Ascending aorta (tissue), 2 donors: Measurements from ENCODE around the gene EFCAB12. TPM values are rescaled to one million over a fixed set of nuclear protein-coding genes. Genes with fewer than 3 reads are reported as not detected.
"Not testable (repeated sequence)": the region's sequence is repeated elsewhere in the genome, so short reads cannot be mapped to it uniquely, and the experiment has no call there.

Experiments
- DNase-seq, 2 donors: peaks; one replicate each; pipeline ENCODE4 v3.0.0-alpha.2; 2019; ENCODE audit warnings: low spot score in 2 of 2
- H3K27ac ChIP-seq, 2 donors: fragments of 200-600 bp; sonication (generic); one replicate each; pipeline ENCODE4 v1.5.1; 2016 to 2017; ENCODE audit warnings: mild to moderate bottlenecking in 1 of 2
- H3K27me3 ChIP-seq: fragments of 200-600 bp; sonication (generic); one replicate; pipeline ENCODE4 v1.5.1; 2017
- H3K36me3 ChIP-seq, 2 donors: fragments of 200-600 bp; sonication (generic); one replicate each; pipeline ENCODE4 v1.5.1; 2016
- H3K4me1 ChIP-seq, 2 donors: fragments of 200-600 bp; sonication (generic); one replicate each; pipeline ENCODE4 v1.5.1; 2016 to 2017; ENCODE audit warnings: mild to moderate bottlenecking in 1 of 2
- H3K4me3 ChIP-seq, 2 donors: fragments of 200-600 bp; sonication (generic); one replicate each; pipeline ENCODE4 v1.5.1; 2016 to 2017; ENCODE audit warnings: mild to moderate bottlenecking in 1 of 2
- H3K9me3 ChIP-seq, 2 donors: fragments of 200-600 bp; sonication (generic); one replicate each; pipeline ENCODE4 v1.5.1; 2016
- intact Hi-C: fragments of 100-400 bp; cut with DNase I; formaldehyde crosslinking; loops from one replicate; pipeline ENCODE4 v1.15.1; 2023
- total RNA-seq: library from RNA; depleted of rRNA; stranded (reverse); fragments of >200 nt; gene quantifications from one replicate; pipeline ENCODE4 v1.1.0, GENCODE V29; 2016
- TF ChIP-seq, protein P1 (sequence below), 3 experiments: fragments of 200-600 bp in 2 of 3; fragments of 450-650 bp in 1 of 3; sonication (generic) in 2 of 3; IDR thresholded peaks; one replicate each; pipeline ENCODE4 v1.5.1; 2016 to 2019; ENCODE audit warnings: antibody characterized with exemption in 3 of 3, mild to moderate bottlenecking in 1 of 3, moderate library complexity in 1 of 3

EFCAB12 gene
- total RNA-seq, 1 donor from 2014 or later: not detected

- peak overlapping the region; percentile 77 to 88 for H3K27ac ChIP-seq
- peaks cover 0 to 8% of the 10 kb centered on the region in 2 donors for H3K4me1 ChIP-seq
- TF ChIP-seq, protein P1, sequence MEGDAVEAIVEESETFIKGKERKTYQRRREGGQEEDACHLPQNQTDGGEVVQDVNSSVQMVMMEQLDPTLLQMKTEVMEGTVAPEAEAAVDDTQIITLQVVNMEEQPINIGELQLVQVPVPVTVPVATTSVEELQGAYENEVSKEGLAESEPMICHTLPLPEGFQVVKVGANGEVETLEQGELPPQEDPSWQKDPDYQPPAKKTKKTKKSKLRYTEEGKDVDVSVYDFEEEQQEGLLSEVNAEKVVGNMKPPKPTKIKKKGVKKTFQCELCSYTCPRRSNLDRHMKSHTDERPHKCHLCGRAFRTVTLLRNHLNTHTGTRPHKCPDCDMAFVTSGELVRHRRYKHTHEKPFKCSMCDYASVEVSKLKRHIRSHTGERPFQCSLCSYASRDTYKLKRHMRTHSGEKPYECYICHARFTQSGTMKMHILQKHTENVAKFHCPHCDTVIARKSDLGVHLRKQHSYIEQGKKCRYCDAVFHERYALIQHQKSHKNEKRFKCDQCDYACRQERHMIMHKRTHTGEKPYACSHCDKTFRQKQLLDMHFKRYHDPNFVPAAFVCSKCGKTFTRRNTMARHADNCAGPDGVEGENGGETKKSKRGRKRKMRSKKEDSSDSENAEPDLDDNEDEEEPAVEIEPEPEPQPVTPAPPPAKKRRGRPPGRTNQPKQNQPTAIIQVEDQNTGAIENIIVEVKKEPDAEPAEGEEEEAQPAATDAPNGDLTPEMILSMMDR (IDR thresholded peaks at IDR 0.05): no peak
- no peak for DNase-seq
- peak overlapping the region; percentile 52 to 78 for H3K4me3 ChIP-seq
- no peaks in the 10 kb centered on the region for H3K27me3 ChIP-seq
- intact Hi-C loops: loop anchor here (1.0 to 2.0 kb wide), 3 partner anchors 28 to 521 kb away; partner anchors contain the start of genes ACAD9, EFCAB12 and IFT122
- no peaks in the 10 kb centered on the region for H3K9me3 ChIP-seq
- H3K36me3 ChIP-seq: peaks cover 0 to 3% of the 10 kb centered on the region in 2 donors
Measured at GRCh38 chr3:129399895-129400357, 28.5 kb downstream of the EFCAB12 start.

- Histone ChIP-seq H3K4me3 (peak overlapping the region; percentile 52 to 78), H3K27me3 (no peaks in the 10 kb centered on the region), H3K9me3 (no peaks in the 10 kb centered on the region), H3K27ac (peak overlapping the region; percentile 77 to 88), H3K4me1 (peaks cover 0 to 8% of the 10 kb centered on the region in 2 donors), H3K36me3 (peaks cover 0 to 3% of the 10 kb centered on the region in 2 donors)
- TF ChIP-seq, protein P1 (IDR thresholded peaks at IDR 0.05): peak; percentile 74 to 88 (median 82)
- peak; percentile 16 to 91 for DNase-seq
- intact Hi-C loops: loop anchor here (1.0 to 2.0 kb wide), 3 partner anchors 29 to 521 kb away; partner anchors contain the start of genes ACAD9, EFCAB12 and IFT122
Measured at GRCh38 chr3:129399145-129399894, 29.1 kb downstream of the EFCAB12 start.

GRCh38 chr3:129398803-129399144, 29.7 kb downstream of the EFCAB12 start:
- H3K4me1 ChIP-seq: peaks cover 0 to 8% of the 10 kb centered on the region in 2 donors
- no peaks in the 10 kb centered on the region for H3K27me3 ChIP-seq
- H3K27ac ChIP-seq: peak overlapping the region; percentile 77 to 88
- peak overlapping the region; percentile 52 to 78 for H3K4me3 ChIP-seq
- DNase-seq: no peak
- H3K9me3 ChIP-seq: no peaks in the 10 kb centered on the region
- intact Hi-C loops: loop anchor here (1.0 to 2.0 kb wide), 3 partner anchors 30 to 520 kb away; partner anchors contain the start of genes ACAD9, EFCAB12 and IFT122
- peaks cover 0 to 4% of the 10 kb centered on the region in 2 donors for H3K36me3 ChIP-seq
- TF ChIP-seq, protein P1 (IDR thresholded peaks at IDR 0.05): no peak

DNA sequence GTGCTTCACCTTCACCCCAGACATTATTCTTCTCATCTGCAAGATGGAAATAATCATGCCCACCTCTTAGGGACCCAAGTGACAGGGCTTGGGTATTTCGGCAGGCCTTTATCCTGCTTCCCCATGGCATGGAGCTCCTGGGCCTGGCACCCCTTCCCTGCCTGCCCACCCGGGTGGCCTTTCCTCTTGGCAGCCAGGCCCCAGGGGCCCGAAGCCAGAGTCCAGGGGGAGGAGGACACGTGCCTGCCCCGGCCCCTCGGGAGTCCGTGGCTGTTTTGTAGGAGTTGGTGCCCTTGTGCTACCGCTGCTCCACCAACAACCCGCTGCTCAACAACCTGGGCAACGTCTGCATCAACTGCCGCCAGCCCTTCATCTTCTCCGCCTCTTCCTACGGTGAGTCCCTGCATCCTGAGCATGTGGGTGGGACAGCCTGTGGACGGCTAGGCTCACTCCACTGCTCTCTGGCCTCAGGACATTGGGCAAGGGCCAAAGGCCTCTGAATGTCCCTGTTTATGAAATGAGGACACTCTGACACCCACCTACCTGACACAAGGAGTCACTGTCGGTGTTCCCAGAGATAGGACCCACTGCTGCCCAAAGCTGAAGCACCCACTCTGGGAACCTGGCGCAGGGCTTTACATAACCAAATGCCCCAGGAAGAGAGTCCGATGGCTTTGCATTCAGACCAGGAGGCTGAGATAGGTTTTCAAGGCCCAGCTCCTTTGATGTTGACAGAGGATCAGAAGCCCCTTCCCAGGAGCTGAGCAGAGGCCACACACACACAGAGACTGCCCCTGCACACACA, 34.5 kb downstream of the EFCAB12 start:
- H3K4me3 ChIP-seq, DNase-seq, H3K27ac ChIP-seq, H3K4me1 ChIP-seq, H3K27me3 ChIP-seq, H3K9me3 ChIP-seq, intact Hi-C loops: not testable (repeated sequence)
- H3K36me3 ChIP-seq: peaks cover 13 to 35% of the 10 kb centered on the region in 2 donors

DNA sequence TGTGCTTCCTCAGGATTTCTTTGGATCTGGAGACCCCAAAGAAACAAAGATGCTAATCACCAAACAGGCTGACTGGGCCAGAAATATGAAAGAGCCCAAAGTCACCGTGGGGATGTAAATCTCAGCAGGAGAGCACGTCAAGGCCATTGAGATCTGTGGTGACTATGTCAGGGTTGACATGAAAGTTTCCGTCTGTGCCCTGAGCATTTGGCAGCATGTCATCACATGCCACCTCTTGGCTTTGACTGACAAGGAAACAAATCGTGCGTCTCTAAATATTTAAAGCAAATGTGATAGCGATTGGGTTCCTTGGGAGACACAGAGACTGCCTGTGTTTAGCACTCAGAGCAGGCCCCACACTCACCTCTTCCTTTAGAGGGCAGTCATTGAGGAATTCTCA, 35.2 kb downstream of the EFCAB12 start:
- Histone ChIP-seq H3K36me3 (peaks cover 13 to 35% of the 10 kb centered on the region in 2 donors), H3K9me3 (no peaks in the 10 kb centered on the region), H3K4me1 (peaks cover 0 to 3% of the 10 kb centered on the region in 2 donors), H3K4me3 (no peak overlapping the region), H3K27me3 (no peaks in the 10 kb centered on the region), H3K27ac (no peak overlapping the region)
- TF ChIP-seq, protein P1 (IDR thresholded peaks at IDR 0.05): no peak
- intact Hi-C loops: no loop called here
- DNase-seq: no peak

DNA sequence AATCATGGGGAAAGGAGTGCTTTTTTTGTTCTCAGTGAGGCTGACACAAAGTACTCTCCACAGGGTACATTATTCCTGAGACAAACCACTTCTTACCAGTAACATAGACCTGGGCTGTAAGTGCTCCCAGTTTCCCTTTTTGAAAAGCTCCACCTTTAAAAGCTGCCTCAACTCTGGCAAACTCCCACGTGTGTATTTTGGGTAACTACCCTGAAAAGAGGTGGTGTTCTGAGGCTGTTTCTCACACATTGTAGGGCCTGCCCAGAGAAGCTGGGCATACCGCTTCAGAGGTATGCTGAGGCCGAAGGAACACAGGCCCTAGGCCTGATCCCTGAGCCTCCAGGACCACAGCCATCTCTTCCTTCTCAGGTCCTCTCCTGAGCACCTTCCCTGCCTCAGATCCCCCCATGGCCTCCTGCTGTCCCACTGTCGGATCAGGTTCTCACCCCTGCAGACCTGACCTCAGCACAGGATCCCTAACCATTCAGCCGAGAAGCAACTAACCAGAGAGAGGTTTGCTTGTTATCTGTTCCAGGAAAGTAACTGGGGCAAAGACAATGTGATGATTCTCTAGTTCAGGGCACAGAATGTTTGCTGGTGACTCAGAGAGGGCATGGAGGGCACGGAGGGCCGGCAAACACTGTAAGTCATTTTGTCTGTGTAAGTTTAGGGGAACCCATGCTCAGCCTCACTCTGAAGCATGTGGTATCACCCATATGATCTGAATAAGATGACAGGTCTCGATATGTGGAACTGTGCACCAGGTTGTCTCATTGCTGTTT, 36.1 kb downstream of the EFCAB12 start:
- H3K27me3 ChIP-seq, H3K4me3 ChIP-seq, H3K27ac ChIP-seq, DNase-seq, H3K4me1 ChIP-seq, H3K9me3 ChIP-seq, intact Hi-C loops: not testable (repeated sequence)
- H3K36me3 ChIP-seq: peaks cover 17 to 39% of the 10 kb centered on the region in 2 donors

DNA sequence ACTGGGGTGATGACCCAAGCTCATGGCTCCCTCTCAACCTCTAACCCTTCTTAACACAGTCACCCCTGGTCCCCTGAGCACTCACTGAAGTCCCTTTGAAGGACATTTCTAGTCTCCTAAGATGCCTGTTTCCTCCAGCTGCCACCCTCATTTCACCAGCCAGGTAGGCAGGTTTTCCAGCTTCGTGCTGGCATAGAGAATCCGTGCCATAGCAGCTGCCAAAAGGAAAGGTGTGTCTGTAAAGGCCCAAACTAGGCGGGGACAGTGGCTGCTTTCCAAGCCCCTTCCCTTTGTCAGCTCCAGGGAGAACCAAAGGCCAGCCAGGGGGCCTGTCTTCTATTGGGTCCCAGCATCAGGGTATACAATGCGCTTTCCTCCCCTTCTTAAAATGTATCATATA, 36.9 kb downstream of the EFCAB12 start:
- DNase-seq, H3K4me1 ChIP-seq, H3K4me3 ChIP-seq, H3K9me3 ChIP-seq, H3K27me3 ChIP-seq, H3K27ac ChIP-seq, intact Hi-C loops: not testable (repeated sequence)
- peaks cover 19 to 41% of the 10 kb centered on the region in 2 donors for H3K36me3 ChIP-seq
